NCI-H1930 (cell line): Measurements from ENCODE around the gene OR13C8.

Experiments used
- DNase-seq, 2 experiments: peaks; one replicate each; lab custom pipeline; 2025; lab: John Stamatoyannopoulos, UW

The OR13C8 gene

GRCh38 chr9:104611213-104611612, 42.2 kb downstream of the OR13C8 start:
- no peak for DNase-seq

- no peak for DNase-seq
These were observed 48.5 kb downstream of the OR13C8 start for GRCh38 chr9:104617418-104617817.

GRCh38 chr9:104618104-104618503, 49.1 kb downstream of the OR13C8 start, which contains the start of gene OR13C9:
Gene OR13C9 (minus strand): TSS chr9:104618204. CDS start chr9:104618204, 0 bp downstream.
- DNase-seq = no peak
